ENCODE measurements around the gene FOXP1. TPM values are rescaled to one million over a fixed set of nuclear protein-coding genes. Genes with fewer than 3 reads are reported as not detected.

The FOXP1 gene
- total RNA-seq, 4 donors from 2014 or later: 103 to 173 (median 140) TPM

- Histone ChIP-seq H3K9me3 (no peaks in the 10 kb centered on the region), H3K4me3 (no peak overlapping the region), H3K4me1 (no peaks in the 10 kb centered on the region), H3K27me3 (no peaks in the 10 kb centered on the region), H3K36me3 (no peaks in the 10 kb centered on the region), H3K27ac (no peak overlapping the region)
- no peak for DNase-seq
- TF ChIP-seq CTCF (IDR thresholded peaks at IDR 0.05) (no peak), POLR2A (IDR thresholded peaks at IDR 0.05) (no peak)
Measured at GRCh38 chr3:71505767-71506350, 77.7 kb downstream of the FOXP1 start.

GRCh38 chr3:71504250-71505036 is 79.1 kb downstream of the FOXP1 start:
- Histone ChIP-seq H3K4me1 (no peaks in the 10 kb centered on the region), H3K27ac (no peak overlapping the region), H3K36me3 (no peaks in the 10 kb centered on the region), H3K27me3 (no peaks in the 10 kb centered on the region), H3K9me3 (no peaks in the 10 kb centered on the region), H3K4me3 (no peak overlapping the region)
- TF ChIP-seq CTCF (IDR thresholded peaks at IDR 0.05) (no peak), POLR2A (IDR thresholded peaks at IDR 0.05) (no peak)
- no peak for DNase-seq

- Histone ChIP-seq H3K4me1 (no peaks in the 10 kb centered on the region), H3K4me3 (no peak overlapping the region), H3K36me3 (no peaks in the 10 kb centered on the region), H3K27me3 (no peaks in the 10 kb centered on the region), H3K9me3 (no peaks in the 10 kb centered on the region), H3K27ac (no peak overlapping the region)
- TF ChIP-seq POLR2A (IDR thresholded peaks at IDR 0.05) (no peak), CTCF (IDR thresholded peaks at IDR 0.05) (no peak)
- DNase-seq: no peak
Measured at GRCh38 chr3:71503525-71504249, 79.8 kb downstream of the FOXP1 start.

- no peak for DNase-seq
- no peak overlapping the region for H3K27ac ChIP-seq
Measured at GRCh38 chr3:71502066-71502625, 81.4 kb downstream of the FOXP1 start.

More at GRCh38 chr3:71502066-71502625, 81.4 kb downstream of the FOXP1 start:
- H3K27me3 ChIP-seq: no peaks in the 10 kb centered on the region
- H3K36me3 ChIP-seq: no peaks in the 10 kb centered on the region
- no peak overlapping the region for H3K4me3 ChIP-seq
- no peaks in the 10 kb centered on the region for H3K9me3 ChIP-seq
- no peaks in the 10 kb centered on the region for H3K4me1 ChIP-seq
- TF ChIP-seq POLR2A (IDR thresholded peaks at IDR 0.05) (no peak), CTCF (IDR thresholded peaks at IDR 0.05) (no peak)
